ENCODE measurements around the gene UQCR11.

The UQCR11 gene

GRCh38 chr19:1576242-1577089 is 28.8 kb downstream of the UQCR11 start:
- H3K27me3 ChIP-seq (ENCODE audit: control insufficient read depth, insufficient read depth, low read length): no peaks in the 10 kb centered on the region
- no CpG with 5 or more reads among the region's 30 CpGs for WGBS (ENCODE audit: insufficient coverage, insufficient read length)
- no peaks in the 10 kb centered on the region for H3K4me1 ChIP-seq (ENCODE audit: control insufficient read depth, insufficient read depth, low read length)
- no peak overlapping the region for H3K27ac ChIP-seq (ENCODE audit: low read length)
- no peak overlapping the region for H3K4me3 ChIP-seq (ENCODE audit: low read length)
- H3K9me3 ChIP-seq (ENCODE audit: control insufficient read depth, insufficient read depth, low read length): no peaks in the 10 kb centered on the region
- no peak for DNase-seq (ENCODE audit: low read depth, low spot score)
- H3K36me3 ChIP-seq (ENCODE audit: control insufficient read depth, insufficient read depth, low read length): peaks cover 32% of the 10 kb centered on the region

GRCh38 chr19:1575323-1576241 is 29.7 kb downstream of the UQCR11 start:
- Histone ChIP-seq H3K4me3 (ENCODE audit: low read length) (no peak overlapping the region), H3K4me1 (ENCODE audit: control insufficient read depth, insufficient read depth, low read length) (no peaks in the 10 kb centered on the region), H3K9me3 (ENCODE audit: control insufficient read depth, insufficient read depth, low read length) (no peaks in the 10 kb centered on the region), H3K36me3 (ENCODE audit: control insufficient read depth, insufficient read depth, low read length) (peaks cover 23% of the 10 kb centered on the region), H3K27ac (ENCODE audit: low read length) (no peak overlapping the region), H3K27me3 (ENCODE audit: control insufficient read depth, insufficient read depth, low read length) (no peaks in the 10 kb centered on the region)
- no CpG with 5 or more reads among the region's 22 CpGs for WGBS (ENCODE audit: insufficient coverage, insufficient read length)
- no peak for DNase-seq (ENCODE audit: low read depth, low spot score)

GRCh38 chr19:1574354-1575136 is 30.7 kb downstream of the UQCR11 start:
- Histone ChIP-seq H3K9me3 (ENCODE audit: control insufficient read depth, insufficient read depth, low read length) (no peaks in the 10 kb centered on the region), H3K4me1 (ENCODE audit: control insufficient read depth, insufficient read depth, low read length) (no peaks in the 10 kb centered on the region), H3K27ac (ENCODE audit: low read length) (no peak overlapping the region), H3K27me3 (ENCODE audit: control insufficient read depth, insufficient read depth, low read length) (no peaks in the 10 kb centered on the region; the same call in 1 of the 2 replicates), H3K36me3 (ENCODE audit: control insufficient read depth, insufficient read depth, low read length) (peaks cover 20% of the 10 kb centered on the region), H3K4me3 (ENCODE audit: low read length) (no peak overlapping the region)
- WGBS (ENCODE audit: insufficient coverage, insufficient read length): no CpG with 5 or more reads among the region's 34 CpGs
- no peak for DNase-seq (ENCODE audit: low read depth, low spot score)

GRCh38 chr19:1572795-1573194 is 32.5 kb downstream of the UQCR11 start:
- Histone ChIP-seq H3K36me3 (ENCODE audit: control insufficient read depth, insufficient read depth, low read length) (peaks cover 14% of the 10 kb centered on the region), H3K27ac (ENCODE audit: low read length) (no peak overlapping the region), H3K27me3 (ENCODE audit: control insufficient read depth, insufficient read depth, low read length) (peaks cover 5% of the 10 kb centered on the region; the same call in 1 of the 2 replicates), H3K4me1 (ENCODE audit: control insufficient read depth, insufficient read depth, low read length) (no peaks in the 10 kb centered on the region), H3K9me3 (ENCODE audit: control insufficient read depth, insufficient read depth, low read length) (no peaks in the 10 kb centered on the region), H3K4me3 (ENCODE audit: low read length) (no peak overlapping the region)
- DNase-seq (ENCODE audit: low read depth, low spot score): no peak
- no CpG with 5 or more reads among the region's 9 CpGs for WGBS (ENCODE audit: insufficient coverage, insufficient read length)

GRCh38 chr19:1571358-1571757 is 33.9 kb downstream of the UQCR11 start:
- Histone ChIP-seq H3K4me1 (ENCODE audit: control insufficient read depth, insufficient read depth, low read length) (no peaks in the 10 kb centered on the region), H3K27me3 (ENCODE audit: control insufficient read depth, insufficient read depth, low read length) (peaks cover 5% of the 10 kb centered on the region; the same call in 1 of the 2 replicates), H3K4me3 (ENCODE audit: low read length) (no peak overlapping the region), H3K36me3 (ENCODE audit: control insufficient read depth, insufficient read depth, low read length) (no peaks in the 10 kb centered on the region; the same call in 1 of the 2 replicates), H3K9me3 (ENCODE audit: control insufficient read depth, insufficient read depth, low read length) (no peaks in the 10 kb centered on the region), H3K27ac (ENCODE audit: low read length) (no peak overlapping the region)
- no peak for DNase-seq (ENCODE audit: low read depth, low spot score)
- no CpG with 5 or more reads among the region's 12 CpGs for WGBS (ENCODE audit: insufficient coverage, insufficient read length)

DNA sequence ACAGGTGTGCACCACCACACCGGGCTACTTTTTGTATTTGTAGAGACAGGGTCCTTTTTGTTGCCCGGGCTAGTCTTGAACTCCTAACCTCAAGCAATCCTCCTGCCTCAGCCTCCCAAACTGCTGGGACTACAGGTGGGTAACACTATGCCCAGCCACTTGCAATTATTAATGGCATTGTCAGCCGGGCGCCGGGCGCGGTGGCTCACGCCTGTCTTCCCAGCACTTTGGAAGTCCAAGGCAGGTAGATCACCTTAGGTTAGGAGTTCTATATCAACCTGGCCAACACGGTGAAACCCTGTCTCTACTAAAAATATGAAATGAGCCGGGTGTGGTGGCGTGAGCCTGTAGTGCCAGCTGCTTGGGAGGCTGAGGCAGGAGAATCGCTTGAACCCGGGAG is 34.4 kb downstream of the UQCR11 start:
- Histone ChIP-seq H3K27ac (ENCODE audit: low read length) (no peak overlapping the region), H3K4me3 (ENCODE audit: low read length) (no peak overlapping the region), H3K9me3 (ENCODE audit: control insufficient read depth, insufficient read depth, low read length) (no peaks in the 10 kb centered on the region), H3K4me1 (ENCODE audit: control insufficient read depth, insufficient read depth, low read length) (peaks cover under 1% of the 10 kb centered on the region), H3K27me3 (ENCODE audit: control insufficient read depth, insufficient read depth, low read length) (peaks cover 5% of the 10 kb centered on the region; the same call in 1 of the 2 replicates), H3K36me3 (ENCODE audit: control insufficient read depth, insufficient read depth, low read length) (no peaks in the 10 kb centered on the region)
- no CpG with 5 or more reads among the region's 13 CpGs for WGBS (ENCODE audit: insufficient coverage, insufficient read length)
- no peak for DNase-seq (ENCODE audit: low read depth, low spot score)

DNA sequence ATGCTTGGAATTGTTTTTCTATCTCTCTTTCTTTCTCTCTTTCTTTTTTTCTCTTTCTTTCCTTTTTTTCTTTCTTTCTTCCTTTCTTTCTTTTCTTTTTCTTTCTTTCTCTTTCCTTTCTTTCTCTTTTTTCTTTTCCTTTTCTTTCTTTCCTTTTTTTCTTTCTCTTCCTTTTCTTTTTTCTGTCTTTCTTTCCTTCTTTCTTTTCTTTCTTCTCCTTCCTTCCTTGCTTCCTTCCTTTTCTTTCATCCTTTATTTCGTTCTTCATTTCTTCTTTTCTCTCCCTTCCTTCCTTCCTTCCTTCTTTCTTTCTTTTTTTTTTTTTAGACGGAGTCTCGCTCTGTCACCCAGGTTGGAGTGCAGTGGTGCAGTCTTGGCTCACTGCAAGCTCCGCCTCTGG is 35.3 kb downstream of the UQCR11 start:
- WGBS (ENCODE audit: insufficient coverage, insufficient read length): 100% methylated on average over 1 of the region's 4 CpGs
- H3K36me3 ChIP-seq (ENCODE audit: control insufficient read depth, insufficient read depth, low read length): no peaks in the 10 kb centered on the region
- H3K27ac ChIP-seq (ENCODE audit: low read length): no peak overlapping the region
- peaks cover 5% of the 10 kb centered on the region; the same call in 1 of the 2 replicates for H3K27me3 ChIP-seq (ENCODE audit: control insufficient read depth, insufficient read depth, low read length)
- no peak for DNase-seq (ENCODE audit: low read depth, low spot score)
- H3K4me1 ChIP-seq (ENCODE audit: control insufficient read depth, insufficient read depth, low read length): peaks cover 4% of the 10 kb centered on the region
- H3K4me3 ChIP-seq (ENCODE audit: low read length): no peak overlapping the region
- H3K9me3 ChIP-seq (ENCODE audit: control insufficient read depth, insufficient read depth, low read length): no peaks in the 10 kb centered on the region

DNA sequence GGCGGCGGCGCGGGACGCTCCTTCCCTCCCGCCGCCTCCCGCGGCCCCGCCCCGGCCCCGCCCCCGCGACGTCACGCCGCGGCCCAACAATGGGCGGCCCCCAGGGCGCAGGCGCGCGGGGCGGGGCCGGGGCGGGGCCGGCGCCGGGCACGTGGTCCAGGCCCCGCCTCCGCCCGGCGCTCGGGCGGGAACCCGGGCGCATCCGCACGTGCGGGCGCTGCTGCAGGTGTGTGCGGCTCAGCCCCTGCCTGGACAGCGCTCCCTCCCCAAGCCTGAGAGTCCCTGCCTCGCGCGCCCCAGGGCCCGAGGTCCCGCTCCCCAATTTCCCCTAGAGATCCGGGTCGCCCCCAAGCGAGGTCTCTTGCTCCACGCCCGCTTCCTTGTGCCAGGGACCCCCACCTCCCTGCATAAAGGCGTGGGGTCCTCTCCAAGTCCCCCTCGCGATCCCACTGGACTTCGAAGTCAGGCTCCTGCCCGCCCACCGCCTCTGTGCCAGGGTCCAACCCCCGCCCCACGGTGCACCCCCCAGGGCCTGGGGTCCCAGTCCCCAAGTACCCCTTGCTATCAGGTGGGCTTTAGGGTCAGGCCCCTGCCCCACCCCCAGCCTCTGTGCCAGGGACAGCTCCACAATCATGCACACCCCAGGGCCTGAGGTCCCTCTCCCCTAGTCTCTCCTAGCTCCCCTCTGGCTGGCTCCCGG is 36.8 kb downstream of the UQCR11 start, which contains the start of gene MEX3D:
TSS of gene MEX3D (minus strand) at position 6 of the 700 bp plus-strand sequence. CDS start 267 bp downstream, outside the sequence.
- DNase-seq (ENCODE audit: low read depth, low spot score): no peak
- Histone ChIP-seq H3K9me3 (ENCODE audit: control insufficient read depth, insufficient read depth, low read length) (no peaks in the 10 kb centered on the region), H3K4me1 (ENCODE audit: control insufficient read depth, insufficient read depth, low read length) (peaks cover 4% of the 10 kb centered on the region), H3K27ac (ENCODE audit: low read length) (no peak within 1 kb of the TSS), H3K27me3 (ENCODE audit: control insufficient read depth, insufficient read depth, low read length) (peaks cover 5% of the 10 kb centered on the region; the same call in 1 of the 2 replicates), H3K36me3 (ENCODE audit: control insufficient read depth, insufficient read depth, low read length) (no peaks in the 10 kb centered on the region), H3K4me3 (ENCODE audit: low read length) (peak within 1 kb of the TSS; percentile 96)
- no CpG with 5 or more reads among the region's 63 CpGs for WGBS (ENCODE audit: insufficient coverage, insufficient read length)

GRCh38 chr19:1567848-1568227 is 37.4 kb downstream of the UQCR11 start:
- Histone ChIP-seq H3K4me3 (ENCODE audit: low read length) (peak overlapping the region; percentile 96; the same call in 1 of the 2 replicates), H3K9me3 (ENCODE audit: control insufficient read depth, insufficient read depth, low read length) (no peaks in the 10 kb centered on the region), H3K27ac (ENCODE audit: low read length) (no peak overlapping the region), H3K36me3 (ENCODE audit: control insufficient read depth, insufficient read depth, low read length) (no peaks in the 10 kb centered on the region), H3K27me3 (ENCODE audit: control insufficient read depth, insufficient read depth, low read length) (peaks cover 5% of the 10 kb centered on the region; the same call in 1 of the 2 replicates), H3K4me1 (ENCODE audit: control insufficient read depth, insufficient read depth, low read length) (peaks cover 4% of the 10 kb centered on the region)
- no peak for DNase-seq (ENCODE audit: low read depth, low spot score)
- no CpG with 5 or more reads among the region's 73 CpGs for WGBS (ENCODE audit: insufficient coverage, insufficient read length)
